GM19467 (cell line): Measurements from ENCODE around the gene TRHDE.

Experiments used
- ATAC-seq: cut with Tn5 transposase; IDR thresholded peaks from one replicate; pipeline ENCODE4 v1.9.1; 2021; ENCODE audit warnings: mild to moderate bottlenecking, moderate library complexity; ENCODE audit not compliant: unreplicated experiment

TRHDE gene

GRCh38 chr12:72434999-72435398 lies 162.8 kb downstream of the TRHDE start:
- no peak for ATAC-seq

GRCh38 chr12:72442217-72442616 lies 170.0 kb downstream of the TRHDE start:
- no peak for ATAC-seq

DNA sequence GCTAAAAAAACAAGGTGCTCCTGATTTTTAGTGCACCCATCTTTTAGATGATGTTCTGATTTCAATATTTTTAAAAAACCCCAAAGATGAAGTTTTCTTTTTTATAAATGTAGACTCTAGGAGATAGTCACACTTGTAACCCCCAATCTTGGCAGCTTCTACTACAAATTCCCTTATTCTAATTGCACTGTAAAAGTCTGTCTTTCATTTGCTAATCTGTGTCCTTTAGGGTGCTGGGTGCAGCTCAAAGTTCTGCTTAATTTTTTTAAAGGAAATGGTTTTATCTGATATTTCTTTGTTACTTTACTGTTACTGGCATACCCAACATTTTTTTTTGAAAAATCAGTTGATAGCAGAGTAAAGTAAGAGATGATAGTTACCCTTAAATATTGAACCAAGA lies 172.0 kb downstream of the TRHDE start:
- ATAC-seq, result no peak

GRCh38 chr12:72444566-72444965 lies 172.4 kb downstream of the TRHDE start:
- ATAC-seq, result no peak

DNA sequence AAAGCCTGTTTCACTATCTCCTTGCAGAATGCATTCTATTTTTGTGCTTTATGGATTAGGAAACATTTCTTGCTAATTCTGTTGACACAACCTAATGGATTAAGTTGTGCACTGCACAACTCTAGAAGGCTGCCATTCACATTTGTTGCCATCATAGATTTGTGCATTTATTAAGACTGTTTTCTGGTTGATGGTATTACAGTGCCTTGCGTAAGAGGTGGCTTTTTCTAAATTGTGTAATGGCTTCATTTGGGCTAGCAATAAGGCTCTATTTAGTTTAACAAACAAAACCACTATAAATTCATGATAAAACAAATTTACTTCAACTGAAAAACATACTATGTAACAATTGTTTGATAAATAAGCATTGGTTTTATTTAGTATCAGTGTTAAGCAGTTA lies 175.9 kb downstream of the TRHDE start:
- ATAC-seq, result no peak

DNA sequence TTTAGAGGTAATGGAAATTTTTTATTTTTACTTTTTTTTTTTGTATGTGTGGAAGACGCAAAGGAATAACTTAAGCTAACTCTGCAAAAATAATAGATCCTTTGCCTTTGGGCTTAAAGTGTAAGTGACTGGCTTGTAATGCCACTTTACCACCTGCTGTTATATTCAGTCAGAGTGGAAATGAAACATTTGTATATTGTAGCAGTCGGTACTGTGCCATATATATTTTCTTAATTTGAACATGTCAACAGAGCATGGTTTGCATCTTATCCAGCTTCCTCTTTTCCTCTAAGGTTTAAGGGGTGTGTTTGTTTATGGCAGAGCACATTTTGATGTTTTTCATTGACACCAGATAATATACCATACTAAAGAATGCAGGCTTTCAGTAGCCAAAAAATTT lies 176.6 kb downstream of the TRHDE start:
- ATAC-seq, result no peak

GRCh38 chr12:72453066-72453465 lies 180.9 kb downstream of the TRHDE start:
- no peak for ATAC-seq

DNA sequence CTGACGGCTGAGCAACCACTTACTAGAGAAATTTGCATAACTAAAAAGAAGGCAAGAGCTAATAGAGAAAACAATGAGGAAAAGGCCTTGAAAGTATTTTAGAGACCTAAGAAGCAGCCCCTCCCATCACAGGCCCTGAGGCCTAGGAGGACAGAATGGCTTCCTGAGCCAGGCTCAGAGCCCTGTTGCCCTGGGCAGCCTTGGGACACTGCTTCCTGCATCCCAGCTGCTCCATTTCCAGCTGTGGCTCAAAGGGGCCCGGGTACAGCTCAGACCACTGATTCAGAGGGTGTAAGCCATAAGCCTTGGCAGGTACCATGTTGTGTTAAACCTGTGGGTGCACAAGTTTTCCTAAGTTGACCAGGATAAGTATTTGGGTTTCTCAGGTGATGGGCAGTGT lies 181.4 kb downstream of the TRHDE start:
- no peak for ATAC-seq

DNA sequence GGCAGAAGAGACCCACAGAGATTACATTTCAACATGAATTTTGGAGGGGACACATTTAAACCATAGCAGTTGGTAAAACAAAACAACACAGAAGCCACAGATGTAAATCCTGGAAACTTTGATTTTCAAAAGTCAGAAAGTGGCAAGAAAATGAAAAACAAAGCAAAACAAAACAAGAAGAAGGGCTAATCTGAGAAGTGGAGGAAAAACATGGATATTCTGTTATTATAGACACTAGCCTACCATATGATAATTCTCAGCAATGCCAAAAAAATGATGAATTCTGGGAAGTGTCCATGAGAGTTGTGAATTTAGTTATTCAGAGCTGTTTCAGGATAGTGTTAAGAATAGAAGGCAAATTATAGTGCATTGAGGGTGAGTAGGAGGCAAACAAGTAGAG lies 192.3 kb downstream of the TRHDE start:
- no peak for ATAC-seq

GRCh38 chr12:72465155-72465554 lies 193.0 kb downstream of the TRHDE start:
- no peak for ATAC-seq

GRCh38 chr12:72465940-72466630 lies 193.9 kb downstream of the TRHDE start:
- ATAC-seq, result no peak

DNA sequence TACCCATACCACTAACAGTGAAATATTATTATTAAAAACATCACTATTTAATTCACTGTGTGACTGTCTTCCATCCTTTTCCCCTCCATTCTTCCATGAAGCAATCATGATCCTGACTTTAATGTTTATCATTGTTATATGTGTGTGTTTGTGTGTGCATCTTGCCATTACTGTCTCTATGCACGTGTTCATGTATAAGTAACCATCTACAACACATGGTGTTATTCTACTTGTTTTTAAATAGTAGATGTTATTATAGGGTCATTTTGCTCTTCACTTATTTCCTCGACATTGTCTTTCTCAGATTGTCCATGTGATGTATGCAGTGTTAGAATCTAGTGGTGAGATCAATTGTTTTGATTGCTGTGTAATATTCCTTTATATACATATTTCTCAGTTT lies 195.8 kb downstream of the TRHDE start:
- no peak for ATAC-seq

DNA sequence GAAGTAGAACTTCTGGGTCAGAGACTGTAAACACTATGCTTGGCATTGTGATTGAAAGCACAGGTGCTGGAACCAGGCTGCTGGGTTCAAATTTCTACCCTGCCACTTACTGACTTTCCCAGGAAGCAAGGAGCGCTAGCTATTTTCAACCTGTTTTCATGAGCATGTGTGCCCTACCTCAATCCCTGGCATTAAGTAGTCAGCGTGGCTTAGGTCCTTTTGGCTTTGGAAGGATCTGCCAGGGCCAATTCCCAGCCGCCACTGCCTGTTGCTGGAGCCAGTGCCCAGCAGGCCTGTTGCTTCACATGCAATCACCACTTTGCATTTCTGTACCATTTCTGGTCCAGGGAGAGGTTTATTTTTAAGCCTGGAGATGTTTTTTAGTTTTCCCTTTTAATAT lies 196.3 kb downstream of the TRHDE start:
- ATAC-seq, result no peak

DNA sequence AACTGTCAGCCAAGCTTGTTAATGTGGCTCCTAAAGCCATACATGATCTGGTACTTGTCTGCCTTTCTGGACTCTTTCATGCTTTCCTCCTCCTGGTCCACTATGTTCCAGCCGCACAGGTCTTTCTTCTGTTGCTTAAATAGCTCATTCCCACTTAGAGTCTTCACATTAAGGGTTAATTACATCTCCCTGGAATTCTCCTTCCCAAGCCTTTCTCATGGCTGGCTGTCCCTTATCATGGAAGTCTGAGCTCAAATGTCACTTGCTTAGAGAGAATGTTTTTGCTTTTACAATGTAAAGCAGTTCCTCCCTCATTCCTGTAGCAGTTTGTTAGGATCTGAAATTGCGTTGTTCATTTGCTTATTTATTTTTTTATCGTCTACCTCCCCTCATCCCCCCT lies 199.6 kb downstream of the TRHDE start:
- ATAC-seq, result no peak

DNA sequence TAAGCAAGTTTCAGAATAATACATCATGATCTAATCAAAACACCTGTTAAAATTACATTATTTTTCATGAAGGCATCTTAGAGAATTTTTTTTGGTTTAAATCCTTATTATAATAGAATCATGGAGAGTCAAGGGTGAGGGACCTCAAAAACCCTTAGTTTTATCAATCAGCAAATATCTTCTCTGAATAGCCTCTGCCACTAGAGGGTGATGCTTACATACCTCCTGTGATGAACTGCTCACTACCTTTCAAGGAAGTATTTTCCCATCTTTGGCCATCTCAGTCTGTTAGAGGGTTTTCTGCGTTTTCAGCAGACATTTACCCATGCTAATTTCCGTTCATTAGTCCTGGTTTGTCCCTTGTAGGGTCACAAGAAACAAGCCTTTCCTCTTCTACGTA lies 200.2 kb downstream of the TRHDE start:
- ATAC-seq, result no peak

GRCh38 chr12:72476301-72476700 lies 204.1 kb downstream of the TRHDE start:
- no peak for ATAC-seq

DNA sequence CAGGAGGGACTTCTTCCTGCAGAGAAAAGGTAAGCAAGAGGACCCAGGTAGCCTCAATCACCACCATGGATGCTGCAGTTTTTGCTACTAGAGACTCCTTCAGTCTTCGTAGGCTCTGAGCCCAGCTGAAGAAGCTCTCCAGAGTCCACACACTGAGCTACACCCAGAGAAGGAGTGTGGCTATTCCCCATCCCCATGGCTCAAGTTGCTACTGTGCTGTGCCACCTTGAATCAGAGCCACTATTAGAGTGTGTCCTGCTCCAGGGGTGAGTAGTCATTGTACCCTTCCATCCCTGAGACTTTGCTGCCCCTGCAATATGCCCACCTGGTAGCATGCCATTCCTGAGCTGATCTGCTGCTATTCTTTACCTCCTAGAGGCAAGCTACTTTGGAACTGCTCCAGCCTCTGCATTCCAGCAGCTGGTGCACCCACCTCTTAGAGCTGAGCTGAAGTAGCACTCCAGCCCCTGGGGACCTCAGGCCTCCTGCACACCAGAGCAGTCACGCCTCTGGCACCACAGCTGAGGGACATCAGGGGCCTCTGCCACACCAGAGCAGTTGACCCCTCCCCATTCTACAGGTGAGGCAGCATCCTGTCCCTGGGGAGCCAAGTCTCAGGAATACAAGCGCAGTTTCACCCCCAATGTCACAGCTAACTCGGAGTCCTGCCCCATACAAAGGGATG lies 213.0 kb downstream of the TRHDE start:
- ATAC-seq, result no peak

GRCh38 chr12:72491426-72491825 lies 219.3 kb downstream of the TRHDE start:
- ATAC-seq, result no peak

DNA sequence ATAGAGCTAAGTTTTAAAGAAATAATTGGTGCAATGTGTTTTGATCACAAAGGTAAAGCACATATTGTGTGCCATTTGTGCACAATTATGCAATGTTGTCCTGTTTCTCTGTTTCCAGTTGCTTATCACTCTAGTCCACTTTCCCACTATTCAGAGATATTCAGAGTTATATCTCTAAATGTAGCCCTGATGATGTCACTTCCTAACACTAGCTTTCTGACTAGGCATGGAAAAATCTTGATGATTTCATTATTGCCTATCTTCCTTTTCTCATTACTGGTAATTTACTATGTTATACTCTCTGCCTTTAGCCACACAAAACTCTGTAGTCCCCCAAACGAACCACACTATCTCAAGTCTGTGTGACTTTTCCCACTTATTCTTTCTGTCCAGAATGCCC lies 221.2 kb downstream of the TRHDE start:
- no peak for ATAC-seq

GRCh38 chr12:72498354-72498753 lies 226.2 kb downstream of the TRHDE start:
- ATAC-seq, result no peak

DNA sequence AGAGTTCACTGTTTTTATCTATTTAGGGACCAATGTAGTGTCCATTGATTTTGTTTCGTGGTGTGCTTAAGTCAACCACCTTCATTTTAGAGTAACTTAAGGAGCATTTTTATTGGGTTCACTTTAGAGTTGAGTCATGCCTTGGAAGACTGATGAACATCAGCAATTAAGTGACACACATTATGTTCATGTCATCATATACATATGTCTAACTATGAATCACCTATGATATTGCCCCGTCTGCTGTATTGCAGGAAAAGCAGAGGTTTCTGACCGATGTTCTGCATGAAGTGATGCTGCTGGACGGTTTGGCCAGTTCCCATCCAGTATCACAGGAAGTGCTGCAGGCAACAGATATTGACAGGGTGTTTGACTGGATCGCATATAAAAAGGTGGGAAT lies 227.1 kb downstream of the TRHDE start:
- ATAC-seq, result no peak

DNA sequence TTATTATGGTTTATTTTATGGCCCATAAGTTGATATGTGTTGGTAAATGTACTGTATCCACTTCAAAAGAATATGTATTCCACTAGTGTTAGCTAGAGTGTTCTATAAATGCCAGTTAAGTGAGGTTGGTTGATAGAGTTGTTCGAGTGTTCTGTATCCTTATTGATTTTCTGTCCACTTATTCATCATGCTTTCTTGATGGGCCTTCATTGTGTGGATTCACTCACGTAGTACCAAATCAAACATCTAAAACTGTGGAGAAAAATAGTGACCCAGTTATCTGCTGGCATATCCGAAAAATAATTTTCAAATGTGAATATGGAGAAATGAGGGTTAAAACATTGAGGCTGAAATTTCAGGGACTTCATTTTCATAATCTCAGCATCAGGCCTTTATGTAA lies 230.4 kb downstream of the TRHDE start:
- ATAC-seq, result no peak

DNA sequence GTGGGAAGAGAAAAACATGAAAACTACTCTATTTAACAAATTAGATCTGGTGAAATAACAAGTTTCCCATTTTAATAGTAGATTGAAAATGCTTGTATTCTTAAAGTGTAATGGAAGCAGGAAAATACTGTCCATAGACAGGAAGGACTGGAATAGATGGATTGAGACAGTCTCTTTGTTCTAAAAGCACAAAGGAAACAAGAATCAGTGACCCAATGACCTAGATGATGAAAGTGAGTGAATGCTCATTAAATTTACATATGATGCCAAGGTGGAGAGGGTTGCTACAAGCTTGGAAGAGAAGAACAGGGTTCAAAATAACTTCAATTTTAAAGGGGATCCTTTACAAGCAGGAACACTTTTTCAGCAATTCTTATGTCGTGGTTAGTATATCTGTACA lies 233.1 kb downstream of the TRHDE start:
- no peak for ATAC-seq
